Transverse colon (tissue), 4 donors: ENCODE data around the gene UBE2R2. TPM values are rescaled to one million over a fixed set of nuclear protein-coding genes. Genes with fewer than 3 reads are reported as not detected.
A peak's percentile ranks its signal among the peaks of the same experiment; 100 is the strongest.
"Not testable (repeated sequence)": the region's sequence is repeated elsewhere in the genome, so short reads cannot be mapped to it uniquely, and the experiment has no call there.

Experiments used
- DNase-seq: peaks from one replicate; pipeline ENCODE4 v3.0.0-alpha.2; 2019
- H3K27ac ChIP-seq, 4 donors: fragments of 200-600 bp; sonication (generic); 2 replicates each; pipeline ENCODE4 v1.5.1; 2016 to 2018; ENCODE audit warnings: inconsistent platforms in 4 of 4
- H3K27me3 ChIP-seq: fragments of 200-600 bp; sonication (generic); 2 replicates; pipeline ENCODE4 v1.5.1; 2017; ENCODE audit warnings: inconsistent platforms
- H3K36me3 ChIP-seq, 4 donors: fragments of 200-600 bp; sonication (generic); 2 replicates each; pipeline ENCODE4 v1.5.1; 2017 to 2019; ENCODE audit warnings: inconsistent platforms in 4 of 4
- H3K4me1 ChIP-seq, 4 donors: fragments of 200-600 bp; sonication (generic); 2 replicates each; pipeline ENCODE4 v1.5.1; 2017 to 2020; ENCODE audit warnings: inconsistent platforms in 4 of 4
- H3K4me3 ChIP-seq, 4 donors: fragments of 200-600 bp; sonication (generic); 1 replicate in 1 of 4; 2 replicates in 3 of 4; pipeline versions ENCODE4 v1.5.1 to v1.6.1; 2017 to 2019; ENCODE audit warnings: inconsistent platforms in 4 of 4
- H3K9me3 ChIP-seq, 2 donors: fragments of 200-600 bp; sonication (generic); 2 replicates each; pipeline ENCODE4 v1.5.1; 2017 to 2019; ENCODE audit warnings: inconsistent platforms in 2 of 2
- EP300 ChIP-seq: sonication (generic); formaldehyde crosslinking; IDR thresholded peaks from one replicate; pipeline ENCODE4 v1.6.1; 2017; ENCODE audit warnings: antibody characterized with exemption, low read depth
- POLR2A ChIP-seq: fragments of 450-650 bp; IDR thresholded peaks from one replicate; pipeline ENCODE4 v1.6.1; 2016; ENCODE audit warnings: antibody characterized with exemption, mild to moderate bottlenecking, moderate library complexity
- POLR2AphosphoS5 ChIP-seq, 3 donors: sonication (generic); formaldehyde crosslinking; IDR thresholded peaks; one replicate each; pipeline ENCODE4 v1.6.1; 2016; ENCODE audit warnings: antibody characterized with exemption in 3 of 3
- WGBS, 2 donors: methylation state at CpG; one replicate each; pipeline ENCODE4 v1.1.5; 2018; ENCODE audit warnings: low coverage in 1 of 2; 5-methylcytosine and 5-hydroxymethylcytosine counted together
- in situ Hi-C, 4 donors: fragments of 200-750 bp; cut with MboI; loops; one replicate each; pipeline versions ENCODE4 v1.15.0 to v1.15.1; 2017; ENCODE audit warnings: low sequenced_read_pairs in 3 of 4, low pct_ligation_motif_present in 1 of 4, low pct_unique_long_range_greater_than_20kb in 1 of 4
- intact Hi-C: fragments of 100-400 bp; cut with DNase I; formaldehyde crosslinking; loops from one replicate; pipeline ENCODE4 v1.15.1; 2023; ENCODE audit warnings: low total_unique reads
- total RNA-seq, 4 donors: library from RNA; depleted of rRNA; stranded (reverse); fragments of >200 nt; gene quantifications; one replicate each; pipeline ENCODE4 v1.1.0, GENCODE V29; 2016
- TF ChIP-seq, protein P1 (sequence below), 5 experiments: fragments of 200-600 bp in 3 of 5; fragments of 450-650 bp in 2 of 5; sonication (generic) in 3 of 5; IDR thresholded peaks; 1 replicate in 2 of 5; 2 replicates in 3 of 5; pipeline ENCODE4 v1.5.1; 2016 to 2017; ENCODE audit warnings: antibody characterized with exemption in 5 of 5, inconsistent platforms in 3 of 5, mild to moderate bottlenecking in 2 of 5, moderate library complexity in 1 of 5

Gene UBE2R2
- total RNA-seq, 4 donors from 2014 or later: 13.9 to 30.8 (median 22.9) TPM

DNA sequence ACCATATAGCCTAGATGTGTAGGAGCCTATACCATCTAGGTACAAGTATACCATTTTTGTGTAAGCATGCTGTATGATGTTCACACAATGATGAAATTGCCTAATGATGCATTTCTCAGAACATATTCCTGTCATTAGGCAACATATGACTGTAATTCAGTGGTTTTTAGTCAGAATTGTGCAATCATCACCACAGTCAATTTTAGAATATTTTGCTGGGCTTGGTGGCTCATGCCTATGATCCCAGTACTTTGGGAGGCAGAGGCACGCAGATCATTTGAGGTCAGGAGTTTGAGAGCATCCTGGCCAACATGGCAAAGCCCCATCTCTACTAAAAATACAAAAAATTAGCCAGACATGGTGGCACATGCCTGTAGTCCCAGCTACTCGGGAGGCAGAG lies 19.3 kb downstream of the UBE2R2 start:
- H3K9me3 ChIP-seq, in situ Hi-C loops, intact Hi-C loops, DNase-seq, H3K4me3 ChIP-seq, H3K27me3 ChIP-seq, H3K36me3 ChIP-seq: not testable (repeated sequence)
- H3K27ac ChIP-seq: peak overlapping the region; percentile 18 to 44 (median 26)
- TF ChIP-seq POLR2AphosphoS5 (IDR thresholded peaks at IDR 0.05) (peak in 2 of 3 donors; percentile 59 to 76), EP300 (peak; percentile 25)
- H3K4me1 ChIP-seq: peaks cover 18 to 72% (median 35%) of the 10 kb centered on the region in 4 donors
- WGBS, 2 donors: 52 to 80% methylated on average over 1 to 2 of the region's 2 CpGs

DNA sequence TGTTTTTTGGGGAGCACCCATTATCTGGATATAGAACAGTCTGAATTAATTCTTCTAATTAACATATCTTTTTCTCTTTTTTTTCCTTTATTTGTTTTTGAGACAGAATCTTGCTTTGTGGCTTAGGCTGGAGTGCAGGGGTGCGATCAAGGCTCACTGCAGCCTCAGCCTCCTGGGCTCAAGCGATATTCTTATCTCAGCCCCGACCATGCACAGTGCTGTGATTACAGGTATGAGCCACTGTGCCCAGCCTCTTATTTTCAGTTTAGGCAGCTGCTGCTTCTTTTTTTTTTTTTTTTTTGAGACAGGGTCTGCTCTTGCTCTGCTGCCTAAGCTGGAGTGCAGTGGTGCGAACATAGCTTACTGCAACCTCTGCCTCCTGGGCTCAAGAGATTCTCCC lies 20.2 kb downstream of the UBE2R2 start:
- in situ Hi-C loops (no loop called here), intact Hi-C loops (no loop called here)
- no peak for TF ChIP-seq POLR2A
- TF ChIP-seq, protein P1, sequence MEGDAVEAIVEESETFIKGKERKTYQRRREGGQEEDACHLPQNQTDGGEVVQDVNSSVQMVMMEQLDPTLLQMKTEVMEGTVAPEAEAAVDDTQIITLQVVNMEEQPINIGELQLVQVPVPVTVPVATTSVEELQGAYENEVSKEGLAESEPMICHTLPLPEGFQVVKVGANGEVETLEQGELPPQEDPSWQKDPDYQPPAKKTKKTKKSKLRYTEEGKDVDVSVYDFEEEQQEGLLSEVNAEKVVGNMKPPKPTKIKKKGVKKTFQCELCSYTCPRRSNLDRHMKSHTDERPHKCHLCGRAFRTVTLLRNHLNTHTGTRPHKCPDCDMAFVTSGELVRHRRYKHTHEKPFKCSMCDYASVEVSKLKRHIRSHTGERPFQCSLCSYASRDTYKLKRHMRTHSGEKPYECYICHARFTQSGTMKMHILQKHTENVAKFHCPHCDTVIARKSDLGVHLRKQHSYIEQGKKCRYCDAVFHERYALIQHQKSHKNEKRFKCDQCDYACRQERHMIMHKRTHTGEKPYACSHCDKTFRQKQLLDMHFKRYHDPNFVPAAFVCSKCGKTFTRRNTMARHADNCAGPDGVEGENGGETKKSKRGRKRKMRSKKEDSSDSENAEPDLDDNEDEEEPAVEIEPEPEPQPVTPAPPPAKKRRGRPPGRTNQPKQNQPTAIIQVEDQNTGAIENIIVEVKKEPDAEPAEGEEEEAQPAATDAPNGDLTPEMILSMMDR (IDR thresholded peaks at IDR 0.05): no peak
- Histone ChIP-seq H3K36me3 (no peaks in the 10 kb centered on the region), H3K4me1 (peaks cover 19 to 77% (median 35%) of the 10 kb centered on the region in 4 donors), H3K27me3 (no peaks in the 10 kb centered on the region), H3K27ac (peak overlapping the region in 1 of 4 donors; percentile 23), H3K9me3 (no peaks in the 10 kb centered on the region), H3K4me3 (no peak overlapping the region)
- WGBS, 2 donors: 96% methylated on average over 4 of the region's 4 CpGs; no CpG with 5 or more reads in 1 of the 2 donors
- no peak for DNase-seq

DNA sequence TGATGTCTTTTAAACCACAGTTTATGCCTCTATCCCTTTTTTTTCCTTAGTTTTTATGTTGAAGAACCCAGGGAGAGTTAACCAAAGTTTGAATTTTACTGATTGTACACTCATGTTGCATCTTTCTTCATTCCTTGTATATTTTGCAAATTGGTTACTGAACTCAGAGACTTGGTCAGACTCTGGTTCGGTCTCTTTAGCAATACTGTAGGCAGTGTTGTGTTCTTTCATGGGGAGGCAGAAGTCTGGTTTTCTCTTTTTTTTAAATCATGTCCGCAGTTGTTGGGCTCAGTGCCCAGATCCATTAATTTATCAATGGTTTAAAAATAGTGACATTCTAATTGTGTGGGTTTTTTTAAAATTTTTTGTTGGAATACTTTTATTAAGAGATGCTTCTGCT lies 23.4 kb downstream of the UBE2R2 start:
- H3K36me3 ChIP-seq: no peaks in the 10 kb centered on the region
- TF ChIP-seq EP300 (no peak), POLR2AphosphoS5 (IDR thresholded peaks at IDR 0.05) (no peak), POLR2A (no peak)
- TF ChIP-seq, protein P1 (IDR thresholded peaks at IDR 0.05): no peak
- peaks cover 20 to 77% (median 39%) of the 10 kb centered on the region in 4 donors for H3K4me1 ChIP-seq
- in situ Hi-C loops (no loop called here), intact Hi-C loops (no loop called here)
- WGBS, 2 donors: 49 to 58% methylated on average over 2 of the region's 2 CpGs
- DNase-seq: no peak
- no peak overlapping the region for H3K27ac ChIP-seq
- H3K4me3 ChIP-seq: no peak overlapping the region
- H3K27me3 ChIP-seq: no peaks in the 10 kb centered on the region
- no peaks in the 10 kb centered on the region for H3K9me3 ChIP-seq

DNA sequence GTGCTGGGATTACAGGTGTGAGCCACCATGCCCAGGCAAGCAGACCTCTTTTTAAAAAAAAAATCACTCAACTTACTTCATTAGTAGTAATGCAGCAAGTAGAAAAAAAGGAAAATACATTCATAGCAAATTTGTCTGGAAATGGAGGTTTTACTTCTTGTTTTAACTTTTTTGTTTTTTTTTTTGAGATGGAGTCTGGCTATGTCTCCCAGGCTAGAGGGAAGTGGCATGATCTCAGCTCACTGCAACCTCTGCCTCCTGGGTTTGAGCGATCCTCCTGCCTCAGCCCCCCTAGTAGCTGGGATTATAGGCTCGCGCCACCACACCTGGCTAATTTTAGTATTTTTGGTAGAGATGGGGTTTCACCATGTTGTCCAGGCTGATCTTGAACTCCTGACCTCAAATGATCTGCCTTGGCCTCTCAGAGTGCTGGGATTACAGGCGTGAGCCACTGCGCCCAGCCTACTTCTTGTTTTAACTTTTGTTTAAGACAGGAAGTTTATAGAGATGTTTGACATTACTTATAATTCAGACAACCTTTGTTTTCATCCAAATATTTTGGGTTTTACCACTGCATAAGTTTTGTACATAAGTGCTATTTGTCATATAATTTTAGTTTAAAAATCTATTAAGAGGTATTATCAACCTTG lies 26.5 kb downstream of the UBE2R2 start:
- Histone ChIP-seq H3K4me3 (no peak overlapping the region), H3K27me3 (no peaks in the 10 kb centered on the region), H3K27ac (peak overlapping the region in 1 of 4 donors; percentile 45), H3K36me3 (no peaks in the 10 kb centered on the region), H3K4me1 (peaks cover 9 to 68% (median 33%) of the 10 kb centered on the region in 4 donors), H3K9me3 (no peaks in the 10 kb centered on the region)
- no peak for DNase-seq
- WGBS, 2 donors: 75 to 80% methylated on average over 3 to 5 of the region's 5 CpGs
- in situ Hi-C loops (no loop called here), intact Hi-C loops (no loop called here)
- TF ChIP-seq, protein P1 (IDR thresholded peaks at IDR 0.05): no peak
- TF ChIP-seq EP300: no peak
- no peak for TF ChIP-seq POLR2AphosphoS5 (IDR thresholded peaks at IDR 0.05)
- TF ChIP-seq POLR2A: no peak

DNA sequence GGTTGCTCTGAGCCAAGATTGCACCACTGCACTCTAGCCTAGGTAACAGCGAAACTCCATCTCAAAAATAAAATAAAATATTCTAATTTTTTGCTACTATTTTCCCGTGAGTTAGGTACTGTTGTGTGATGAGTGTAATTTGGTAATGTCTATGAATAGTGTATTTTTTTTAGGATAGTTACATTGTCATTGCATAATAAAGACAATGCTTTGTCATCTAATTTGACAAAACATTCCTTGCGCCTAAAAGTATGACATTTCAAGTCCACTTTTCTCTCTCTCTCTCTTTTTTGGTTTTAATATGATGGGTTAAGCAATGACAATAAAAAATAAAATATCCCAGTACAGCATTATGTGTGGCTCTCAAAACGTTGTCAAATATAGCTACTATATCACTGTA lies 29.3 kb downstream of the UBE2R2 start:
- Histone ChIP-seq H3K27ac (no peak overlapping the region), H3K9me3 (no peaks in the 10 kb centered on the region), H3K4me3 (no peak overlapping the region), H3K27me3 (no peaks in the 10 kb centered on the region), H3K4me1 (peaks cover 13 to 66% (median 40%) of the 10 kb centered on the region in 4 donors), H3K36me3 (no peaks in the 10 kb centered on the region)
- in situ Hi-C loops (no loop called here), intact Hi-C loops (no loop called here)
- WGBS, 2 donors: 81% methylated on average over 4 of the region's 4 CpGs
- DNase-seq: no peak
- TF ChIP-seq EP300 (no peak), POLR2A (no peak), POLR2AphosphoS5 (IDR thresholded peaks at IDR 0.05) (no peak)
- TF ChIP-seq, protein P1 (IDR thresholded peaks at IDR 0.05): no peak

DNA sequence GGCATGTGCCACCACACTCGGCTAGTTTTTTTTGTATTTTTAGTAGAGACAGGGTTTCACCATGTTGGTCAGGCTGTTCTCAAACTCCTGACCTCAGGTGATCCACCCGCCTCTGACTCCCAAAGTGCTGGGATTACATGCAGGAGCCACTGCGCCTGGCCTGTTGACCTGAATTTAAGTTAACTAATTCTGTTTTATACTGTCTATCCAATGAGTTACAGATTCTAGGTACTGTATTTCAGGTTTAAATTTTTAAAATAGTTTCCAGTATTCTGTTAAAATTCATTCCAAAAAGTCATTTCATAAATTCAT lies 30.9 kb downstream of the UBE2R2 start:
- H3K27me3 ChIP-seq, intact Hi-C loops, H3K36me3 ChIP-seq, in situ Hi-C loops, DNase-seq, H3K9me3 ChIP-seq, H3K4me3 ChIP-seq: not testable (repeated sequence)
- Histone ChIP-seq H3K27ac (peak overlapping the region in 2 of 4 donors; percentile 16 to 49), H3K4me1 (peaks cover 25 to 70% (median 47%) of the 10 kb centered on the region in 4 donors)
- WGBS, 2 donors: 67 to 90% methylated on average over 1 to 3 of the region's 3 CpGs
